H9 (cell line): Measurements from ENCODE around the gene GRAMD1C. TPM values are rescaled to one million over a fixed set of nuclear protein-coding genes. Genes with fewer than 3 reads are reported as not detected.

Source experiments
- DNase-seq: peaks from one replicate; pipeline ENCODE4 v3.0.0-alpha.2; 2017
- H2AFZ ChIP-seq: one replicate; pipeline ENCODE4 v1.6.1; 2013; ENCODE audit warnings: mild to moderate bottlenecking, low read length, control low read depth, moderate library complexity
- H2AK5ac ChIP-seq: 2 replicates; pipeline ENCODE4 v1.6.1; 2013; ENCODE audit warnings: low read length, control low read depth, mixed read lengths; ENCODE audit not compliant: insufficient read length
- H2BK120ac ChIP-seq: one replicate; pipeline ENCODE4 v1.6.1; 2013; ENCODE audit warnings: low read depth, mild to moderate bottlenecking, low read length, control low read depth, inconsistent platforms; ENCODE audit not compliant: poor library complexity, severe bottlenecking
- H2BK12ac ChIP-seq: 2 replicates; pipeline ENCODE4 v1.6.1; 2013; ENCODE audit warnings: low read length, control low read depth, mixed read lengths, low read depth; ENCODE audit not compliant: insufficient read length
- H2BK15ac ChIP-seq: 2 replicates; pipeline ENCODE4 v1.6.1; 2013; ENCODE audit warnings: low read depth, low read length, control low read depth
- H2BK20ac ChIP-seq: one replicate; pipeline ENCODE4 v1.6.1; 2013; ENCODE audit warnings: low read depth, mild to moderate bottlenecking, low read length, control low read depth, inconsistent platforms; ENCODE audit not compliant: poor library complexity, severe bottlenecking
- H2BK5ac ChIP-seq: 2 replicates; pipeline ENCODE4 v1.6.1; 2013; ENCODE audit warnings: low read length, control low read depth, mixed read lengths; ENCODE audit not compliant: insufficient read length
- H3K14ac ChIP-seq: 2 replicates; pipeline ENCODE4 v1.6.1; 2013; ENCODE audit warnings: low read length, control low read depth; ENCODE audit not compliant: insufficient read depth
- H3K18ac ChIP-seq: 2 replicates; pipeline ENCODE4 v1.6.1; 2013; ENCODE audit warnings: low read depth, mild to moderate bottlenecking, mixed read lengths, low read length, control low read depth; ENCODE audit not compliant: insufficient read length
- H3K23ac ChIP-seq: 2 replicates; pipeline ENCODE4 v1.6.1; 2013; ENCODE audit warnings: low read length, control low read depth, mixed read lengths, low read depth; ENCODE audit not compliant: insufficient read length
- H3K23me2 ChIP-seq: 2 replicates; pipeline ENCODE4 v1.6.1; 2013; ENCODE audit warnings: low read depth, mild to moderate bottlenecking, mixed read lengths, low read length, control low read depth; ENCODE audit not compliant: insufficient read length, poor library complexity, severe bottlenecking
- H3K27ac ChIP-seq: 2 replicates; pipeline ENCODE4 v1.5.1; 2013; ENCODE audit warnings: low read length, control low read depth, mixed read lengths, low read depth; ENCODE audit not compliant: insufficient read length
- H3K27me3 ChIP-seq: 2 replicates; pipeline ENCODE4 v1.6.1; 2013; ENCODE audit warnings: low read length, control low read depth, inconsistent platforms; ENCODE audit not compliant: insufficient read depth
- H3K4ac ChIP-seq: 2 replicates; pipeline ENCODE4 v1.6.1; 2013; ENCODE audit warnings: low read depth, mild to moderate bottlenecking, control low read depth, inconsistent platforms, low read length, moderate library complexity
- H3K4me1 ChIP-seq: 2 replicates; pipeline ENCODE4 v1.6.1; 2013; ENCODE audit warnings: low read length, control low read depth, inconsistent platforms; ENCODE audit not compliant: insufficient read depth
- H3K4me2 ChIP-seq: 2 replicates; pipeline ENCODE4 v1.6.1; 2013; ENCODE audit warnings: low read length, control low read depth, mixed read lengths; ENCODE audit not compliant: insufficient read length, insufficient read depth
- H3K56ac ChIP-seq: 2 replicates; pipeline ENCODE4 v1.6.1; 2013; ENCODE audit warnings: low read depth, mild to moderate bottlenecking, mixed read lengths, low read length, control low read depth; ENCODE audit not compliant: insufficient read length
- H3K79me1 ChIP-seq: 2 replicates; pipeline ENCODE4 v1.6.1; 2013; ENCODE audit warnings: low read depth, mild to moderate bottlenecking, moderate library complexity, low read length, control low read depth, inconsistent platforms; ENCODE audit not compliant: insufficient read depth, poor library complexity, severe bottlenecking
- H3K79me2 ChIP-seq: 2 replicates; pipeline ENCODE4 v1.6.1; 2013; ENCODE audit warnings: low read length, control low read depth, inconsistent platforms; ENCODE audit not compliant: insufficient read depth
- H3K9ac ChIP-seq: 2 replicates; pipeline ENCODE4 v1.6.1; 2013; ENCODE audit warnings: low read length, control low read depth, mixed read lengths; ENCODE audit not compliant: insufficient read length; ENCODE audit errors: extremely low read depth
- H3K9me3 ChIP-seq: one replicate; pipeline ENCODE4 v1.6.1; 2013; ENCODE audit warnings: low read depth, low read length, inconsistent platforms; ENCODE audit not compliant: control insufficient read depth
- H3T11ph ChIP-seq: one replicate; pipeline ENCODE4 v1.6.1; 2013; ENCODE audit warnings: mild to moderate bottlenecking, low read length, control low read depth, inconsistent platforms
- H4K20me1 ChIP-seq: one replicate; pipeline ENCODE4 v1.6.1; 2013; ENCODE audit not compliant: control insufficient read depth, insufficient read length, insufficient read depth
- H4K5ac ChIP-seq: 2 replicates; pipeline ENCODE4 v1.6.1; 2013; ENCODE audit warnings: low read depth, mild to moderate bottlenecking, mixed read lengths, low read length, control low read depth; ENCODE audit not compliant: insufficient read length
- H4K8ac ChIP-seq: replicated peaks from 2 replicates; pipeline ENCODE4 v1.6.1; 2013; ENCODE audit warnings: low read length, control low read depth, mixed read lengths, low read depth; ENCODE audit not compliant: insufficient read length
- H4K91ac ChIP-seq: 2 replicates; pipeline ENCODE4 v1.6.1; 2013; ENCODE audit warnings: low read depth, mild to moderate bottlenecking, moderate library complexity, mixed read lengths, low read length, control low read depth; ENCODE audit not compliant: insufficient read length
- H3K27ac Mint-ChIP-seq, 3 experiments: 2 replicates in 2 of 3; 3 replicates in 1 of 3; pipeline ENCODE4 v1.8.0; 2020 to 2021; ENCODE audit warnings: mixed read lengths in 3 of 3, mild to moderate bottlenecking in 1 of 3, moderate library complexity in 1 of 3
- H3K27me3 Mint-ChIP-seq: 2 replicates; pipeline ENCODE4 v1.8.0; 2021; ENCODE audit warnings: low read depth, mild to moderate bottlenecking, moderate library complexity, mixed read lengths
- H3K36me3 Mint-ChIP-seq, 3 experiments: 2 replicates in 2 of 3; 3 replicates in 1 of 3; pipeline ENCODE4 v1.8.0; 2020 to 2021; ENCODE audit warnings: low read depth in 3 of 3, mixed read lengths in 3 of 3; ENCODE audit not compliant: insufficient read depth in 1 of 3
- H3K4me1 Mint-ChIP-seq, 2 experiments: 2 replicates each; pipeline ENCODE4 v1.8.0; 2020; ENCODE audit warnings: mixed read lengths in 2 of 2
- H3K4me3 Mint-ChIP-seq, 2 experiments: 2 replicates in 1 of 2; 3 replicates in 1 of 2; pipeline ENCODE4 v1.8.0; 2020 to 2021; ENCODE audit warnings: mild to moderate bottlenecking in 2 of 2, mixed read lengths in 2 of 2, moderate library complexity in 1 of 2
- H3K9me3 Mint-ChIP-seq, 2 experiments: 2 replicates in 1 of 2; 3 replicates in 1 of 2; pipeline ENCODE4 v1.8.0; 2020; ENCODE audit warnings: mild to moderate bottlenecking in 2 of 2, mixed read lengths in 2 of 2, moderate library complexity in 1 of 2
- WGBS: extraction: QIAGEN DNeasy Blood & Tissue Kit; methylation state at CpG from one replicate; pipeline ENCODE4 v1.1.7; 2013; ENCODE audit warnings: missing lambda C conversion rate, low lambda C conversion rate, mixed read lengths; ENCODE audit not compliant: insufficient read length; ENCODE audit errors: extremely low coverage; 5-methylcytosine and 5-hydroxymethylcytosine counted together
- total RNA-seq: library from RNA; stranded (reverse); gene quantifications from 2 replicates; pipeline ENCODE4 v1.2.1, GENCODE V29; 2021
- TF ChIP-seq, protein P1 (sequence below): fragments of 200-600 bp; sonication (generic); conservative IDR thresholded peaks from 3 replicates; pipeline ENCODE4 v1.8.0; 2021; ENCODE audit warnings: antibody characterized with exemption, mild to moderate bottlenecking

The GRAMD1C gene
- total RNA-seq, 1 experiment from 2014 or later = 1.8 TPM

DNA sequence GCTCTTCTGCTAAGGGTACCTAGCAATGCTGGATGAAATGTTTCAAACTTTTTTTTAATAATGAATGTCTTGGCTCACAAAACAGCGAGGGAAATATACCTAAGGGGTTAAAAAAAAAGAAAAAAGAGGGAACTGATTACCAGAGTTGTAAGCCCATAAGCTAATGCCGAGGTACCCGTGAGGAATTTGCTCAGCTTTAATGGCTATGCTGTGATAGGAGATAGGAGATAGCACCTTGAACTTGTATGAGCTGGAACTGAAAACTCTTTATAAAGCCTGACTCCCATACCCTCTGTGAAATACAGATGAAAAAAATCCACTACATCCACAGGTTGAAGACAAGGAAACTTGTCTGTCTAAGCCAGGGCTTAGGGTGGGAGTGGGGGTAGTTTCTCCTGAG is 13.9 kb downstream of the GRAMD1C start:
- WGBS = no CpG with 5 or more reads among the region's 3 CpGs

More for the DNA sequence above, 13.9 kb downstream of the GRAMD1C start:
- no peaks in the 10 kb centered on the region; a peak in 1 of 7 replicates for H3K36me3 Mint-ChIP-seq
- H3K14ac ChIP-seq = no peak overlapping the region
- no peak overlapping the region for H3K9ac ChIP-seq
- no peaks in the 10 kb centered on the region for H3K4me1 ChIP-seq
- no peaks in the 10 kb centered on the region for H3K27me3 ChIP-seq
- no peak overlapping the region for H3K56ac ChIP-seq
- H4K91ac ChIP-seq = no peak overlapping the region
- H3K79me2 ChIP-seq = no peaks in the 10 kb centered on the region
- no peak overlapping the region for H3T11ph ChIP-seq
- no peak overlapping the region for H2BK120ac ChIP-seq
- H3K27ac Mint-ChIP-seq = no peak overlapping the region
- H3K79me1 ChIP-seq = no peaks in the 10 kb centered on the region
- H2AK5ac ChIP-seq = no peak overlapping the region
- H3K9me3 ChIP-seq = no peaks in the 10 kb centered on the region
- H2BK20ac ChIP-seq = no peak overlapping the region
- H3K9me3 Mint-ChIP-seq = peaks cover 0 to 3% of the 10 kb centered on the region in 2 experiments; a peak in 2 of 5 replicates
- no peak overlapping the region for H2BK12ac ChIP-seq
- no peak overlapping the region for H4K8ac ChIP-seq
- no peak overlapping the region for H3K27ac ChIP-seq
- no peaks in the 10 kb centered on the region for H3K4me1 Mint-ChIP-seq
- H4K5ac ChIP-seq = no peak overlapping the region
- TF ChIP-seq, protein P1, sequence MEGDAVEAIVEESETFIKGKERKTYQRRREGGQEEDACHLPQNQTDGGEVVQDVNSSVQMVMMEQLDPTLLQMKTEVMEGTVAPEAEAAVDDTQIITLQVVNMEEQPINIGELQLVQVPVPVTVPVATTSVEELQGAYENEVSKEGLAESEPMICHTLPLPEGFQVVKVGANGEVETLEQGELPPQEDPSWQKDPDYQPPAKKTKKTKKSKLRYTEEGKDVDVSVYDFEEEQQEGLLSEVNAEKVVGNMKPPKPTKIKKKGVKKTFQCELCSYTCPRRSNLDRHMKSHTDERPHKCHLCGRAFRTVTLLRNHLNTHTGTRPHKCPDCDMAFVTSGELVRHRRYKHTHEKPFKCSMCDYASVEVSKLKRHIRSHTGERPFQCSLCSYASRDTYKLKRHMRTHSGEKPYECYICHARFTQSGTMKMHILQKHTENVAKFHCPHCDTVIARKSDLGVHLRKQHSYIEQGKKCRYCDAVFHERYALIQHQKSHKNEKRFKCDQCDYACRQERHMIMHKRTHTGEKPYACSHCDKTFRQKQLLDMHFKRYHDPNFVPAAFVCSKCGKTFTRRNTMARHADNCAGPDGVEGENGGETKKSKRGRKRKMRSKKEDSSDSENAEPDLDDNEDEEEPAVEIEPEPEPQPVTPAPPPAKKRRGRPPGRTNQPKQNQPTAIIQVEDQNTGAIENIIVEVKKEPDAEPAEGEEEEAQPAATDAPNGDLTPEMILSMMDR = no peak
- H2BK5ac ChIP-seq = no peak overlapping the region
- H2BK15ac ChIP-seq = no peak overlapping the region
- no peak overlapping the region for H2AFZ ChIP-seq
- H3K4me2 ChIP-seq = no peak overlapping the region
- DNase-seq = no peak
- H3K23ac ChIP-seq = no peak overlapping the region
- no peaks in the 10 kb centered on the region for H3K27me3 Mint-ChIP-seq
- H3K4me3 Mint-ChIP-seq = no peak overlapping the region
- H3K23me2 ChIP-seq = no peaks in the 10 kb centered on the region
- H3K18ac ChIP-seq = no peak overlapping the region
- H4K20me1 ChIP-seq = no peaks in the 10 kb centered on the region
- H3K4ac ChIP-seq = no peak overlapping the region
